GM21390 (cell line): ENCODE data around the gene APP.
"Not testable (repeated sequence)": the region's sequence is repeated elsewhere in the genome, so short reads cannot be mapped to it uniquely, and the experiment has no call there.

Experiments used
- ATAC-seq: cut with Tn5 transposase; IDR thresholded peaks from one replicate; pipeline ENCODE4 v1.9.1; 2021; ENCODE audit not compliant: unreplicated experiment

Gene APP

GRCh38 chr21:26025536-26026512 lies 144.7 kb downstream of the APP start:
- no peak for ATAC-seq

- ATAC-seq: not testable (repeated sequence)
These were observed 147.2 kb downstream of the APP start for GRCh38 chr21:26023406-26023805.

GRCh38 chr21:26022598-26023337 lies 147.8 kb downstream of the APP start:
- not testable (repeated sequence) for ATAC-seq

GRCh38 chr21:26020510-26020909 lies 150.1 kb downstream of the APP start:
- no peak for ATAC-seq

GRCh38 chr21:26020081-26020480 lies 150.5 kb downstream of the APP start:
- no peak for ATAC-seq

- no peak for ATAC-seq
These were observed 151.3 kb downstream of the APP start for GRCh38 chr21:26019236-26019635.

GRCh38 chr21:26013970-26014369 lies 156.6 kb downstream of the APP start:
- ATAC-seq: no peak

GRCh38 chr21:26012482-26012881 lies 158.1 kb downstream of the APP start:
- ATAC-seq: not testable (repeated sequence)

- ATAC-seq: no peak
These were observed 159.2 kb downstream of the APP start for GRCh38 chr21:26011292-26011940.

GRCh38 chr21:26007951-26008498 lies 162.5 kb downstream of the APP start:
- no peak for ATAC-seq

- ATAC-seq: no peak
These were observed 165.1 kb downstream of the APP start for GRCh38 chr21:26005464-26005863.

GRCh38 chr21:26003404-26003803 lies 167.2 kb downstream of the APP start:
- no peak for ATAC-seq

- ATAC-seq: no peak
These were observed 169.2 kb downstream of the APP start for GRCh38 chr21:26001356-26001755.

- no peak for ATAC-seq
These were observed 170.5 kb downstream of the APP start for GRCh38 chr21:25999921-26000582.

GRCh38 chr21:25997788-25998611 lies 172.6 kb downstream of the APP start:
- ATAC-seq: no peak

GRCh38 chr21:25995278-25995677 lies 175.3 kb downstream of the APP start:
- ATAC-seq: no peak

- ATAC-seq: no peak
These were observed 175.8 kb downstream of the APP start for GRCh38 chr21:25994758-25995163.

GRCh38 chr21:25988738-25989137 lies 181.8 kb downstream of the APP start:
- no peak for ATAC-seq

- ATAC-seq: no peak
These were observed 183.0 kb downstream of the APP start for GRCh38 chr21:25987531-25987930.

GRCh38 chr21:25986928-25987327 lies 183.6 kb downstream of the APP start:
- no peak for ATAC-seq
